Glomerular endothelial cell (primary cell): ENCODE data around the gene RBCK1. TPM values are rescaled to one million over a fixed set of nuclear protein-coding genes. Genes with fewer than 3 reads are reported as not detected.
A peak's percentile ranks its signal among the peaks of the same experiment; 100 is the strongest.

Experiments used
- DNase-seq: peaks from one replicate; pipeline ENCODE4 v3.0.0-alpha.2; 2011; ENCODE audit warnings: low read depth, low spot score; ENCODE audit errors: extremely low read depth
- total RNA-seq: library from RNA; depleted of rRNA; stranded (reverse); fragments of >200 nt; gene quantifications from 2 replicates; pipeline ENCODE4 v1.2.3, GENCODE V29; 2015

Gene RBCK1
- total RNA-seq, 1 donor from 2014 or later: 144 TPM

DNA sequence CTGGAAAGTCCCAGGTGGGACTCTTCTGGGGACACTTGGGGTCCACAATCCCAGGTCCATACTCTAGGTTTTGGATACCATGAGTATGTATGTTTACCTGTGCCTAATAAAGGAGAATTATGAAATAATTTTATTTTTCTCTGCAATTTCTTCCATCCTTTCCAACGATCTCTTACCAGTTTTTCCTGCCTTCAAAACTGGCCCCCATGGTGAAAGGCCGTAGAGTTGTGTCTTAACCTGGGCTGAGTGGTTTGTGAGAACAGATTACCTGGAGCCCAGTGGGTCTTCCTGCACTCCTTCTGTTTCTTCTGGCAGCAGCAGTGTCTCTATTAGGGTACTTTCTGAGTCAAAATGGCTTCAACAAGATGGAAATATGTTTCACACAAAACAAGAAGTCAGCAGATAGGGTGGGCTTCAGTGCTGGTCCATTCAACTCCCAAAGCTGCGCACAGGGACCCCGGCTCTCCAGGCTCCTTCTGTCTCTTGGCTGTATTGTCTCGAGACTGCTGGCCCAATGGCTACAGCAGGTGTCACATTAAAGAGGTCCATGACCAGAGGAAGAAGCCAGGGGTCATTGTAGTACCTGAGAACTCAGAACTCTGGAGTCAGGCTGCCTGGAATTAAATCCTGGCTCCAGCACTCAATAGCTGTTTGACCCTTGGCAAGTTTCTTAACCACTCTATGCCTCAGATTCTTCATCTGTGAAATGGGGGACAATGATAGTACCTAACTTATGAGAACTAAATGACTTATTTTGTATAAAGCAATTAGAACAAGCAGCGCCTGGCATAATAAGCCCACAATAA is 10.5 kb upstream of the RBCK1 start:
- DNase-seq: no peak

DNA sequence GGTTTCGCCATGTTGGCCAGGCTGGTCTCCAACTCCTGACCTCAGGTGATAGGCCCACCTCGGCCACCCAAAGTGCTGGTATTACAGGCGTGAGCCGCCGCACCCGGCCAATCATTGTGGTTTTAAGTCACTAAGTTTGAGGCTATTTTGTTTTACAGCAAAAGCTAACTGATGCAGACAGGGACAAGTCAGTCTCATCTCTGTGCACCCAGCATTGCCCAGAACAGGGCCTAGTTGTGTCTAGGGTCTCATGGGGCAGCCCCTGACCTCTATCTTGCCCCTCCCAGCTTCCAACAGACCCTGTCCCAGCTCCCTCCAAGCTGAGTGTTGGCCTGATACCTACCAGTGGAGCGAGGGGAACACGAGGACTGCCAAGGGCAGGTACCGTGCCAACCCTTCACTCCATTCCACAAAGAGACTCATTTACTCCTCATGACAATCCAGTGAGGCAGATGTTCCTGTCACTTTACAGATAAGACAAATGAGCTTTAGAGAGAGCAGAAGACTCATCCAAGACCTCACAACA is 8.9 kb upstream of the RBCK1 start:
- DNase-seq: no peak

DNA sequence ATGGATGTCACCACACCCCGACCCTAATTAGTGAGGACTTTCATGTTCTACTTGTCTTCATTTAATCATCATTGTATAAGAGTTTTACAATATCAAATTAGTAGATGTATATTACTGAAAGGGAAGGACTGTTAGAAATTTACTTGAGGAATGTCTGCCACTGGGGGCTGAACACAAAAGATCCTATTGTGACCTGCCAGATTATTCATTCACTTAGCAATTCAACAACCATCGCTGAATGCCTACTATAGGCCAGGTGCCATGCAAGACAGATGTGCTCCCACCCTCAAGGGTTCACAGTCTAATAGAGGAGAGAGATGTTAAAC is 8.0 kb upstream of the RBCK1 start:
- no peak for DNase-seq

DNA sequence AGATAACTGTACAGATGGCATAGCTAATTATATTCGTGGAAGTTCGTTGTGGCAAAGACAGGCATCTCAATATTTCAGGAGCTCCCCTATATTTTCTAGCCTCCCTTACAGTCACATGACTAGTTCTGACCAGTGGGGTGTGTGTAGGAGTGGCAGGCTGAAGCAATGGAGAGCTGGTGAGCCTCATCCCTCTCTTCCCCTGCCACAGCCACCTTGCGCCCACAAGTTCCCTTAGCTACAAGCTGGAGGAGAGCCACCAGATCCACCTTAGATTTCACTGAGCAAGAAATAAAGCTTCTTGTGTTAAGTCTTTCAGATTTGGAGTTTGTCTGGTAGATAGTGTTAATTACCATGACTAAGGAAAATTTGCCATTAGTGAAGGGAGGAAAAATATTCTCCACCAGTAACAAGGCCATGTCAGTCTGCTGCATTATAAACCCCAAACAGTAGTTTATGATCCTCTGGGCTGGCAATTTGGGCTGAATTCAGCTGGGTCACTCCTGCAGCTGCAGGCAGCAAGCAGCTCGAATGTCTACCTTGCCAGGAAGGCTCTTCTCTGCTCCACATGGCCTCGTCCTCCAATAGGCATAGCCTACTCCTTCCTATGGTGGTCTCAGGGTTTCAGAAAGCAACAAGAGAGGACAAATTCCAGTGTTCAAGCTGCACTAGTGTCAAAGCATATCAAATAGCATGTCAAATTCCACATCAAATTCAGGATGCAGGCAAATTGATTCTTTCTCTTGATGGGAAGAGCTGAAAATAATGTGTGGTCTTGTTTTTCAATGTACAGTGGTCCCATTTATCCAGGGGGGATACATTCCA is 7.4 kb upstream of the RBCK1 start:
- DNase-seq: no peak

DNA sequence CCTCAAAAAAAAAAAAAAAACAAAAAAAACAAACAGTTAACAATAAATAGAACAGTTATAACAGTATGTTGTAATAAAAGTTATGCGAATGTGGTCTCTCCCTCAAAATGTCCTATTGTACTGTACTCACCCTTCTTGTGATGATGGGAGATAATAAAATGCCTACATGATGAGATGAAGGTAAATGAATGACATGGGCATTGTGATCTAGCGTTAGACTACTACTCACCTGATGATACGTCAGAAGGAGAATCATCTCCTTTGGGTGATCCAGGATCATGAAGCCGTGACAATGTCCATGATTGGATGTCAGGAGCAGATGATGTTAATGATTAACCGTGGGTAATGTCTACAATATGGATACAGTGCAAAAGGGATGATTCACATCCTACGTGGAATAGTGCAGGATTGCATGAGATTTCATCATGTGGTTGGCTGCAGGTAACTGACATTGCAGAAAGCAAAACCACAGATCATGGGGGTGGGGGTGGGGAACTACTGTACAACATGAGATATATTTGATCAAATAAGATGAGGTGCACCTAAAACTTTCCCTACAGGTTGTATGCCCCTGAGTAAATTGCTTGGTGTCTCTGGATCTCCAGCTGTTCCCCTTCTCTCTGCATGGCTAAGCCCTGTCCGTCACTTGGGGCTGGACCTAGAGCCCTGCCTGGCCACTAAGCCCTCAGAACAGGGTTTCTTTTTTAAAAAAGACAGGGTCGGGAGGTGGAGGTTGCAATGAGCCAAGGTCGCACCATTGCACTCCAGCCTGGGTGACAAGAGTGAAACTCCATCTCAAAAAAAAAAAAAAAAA is 6.2 kb upstream of the RBCK1 start:
- DNase-seq: no peak

DNA sequence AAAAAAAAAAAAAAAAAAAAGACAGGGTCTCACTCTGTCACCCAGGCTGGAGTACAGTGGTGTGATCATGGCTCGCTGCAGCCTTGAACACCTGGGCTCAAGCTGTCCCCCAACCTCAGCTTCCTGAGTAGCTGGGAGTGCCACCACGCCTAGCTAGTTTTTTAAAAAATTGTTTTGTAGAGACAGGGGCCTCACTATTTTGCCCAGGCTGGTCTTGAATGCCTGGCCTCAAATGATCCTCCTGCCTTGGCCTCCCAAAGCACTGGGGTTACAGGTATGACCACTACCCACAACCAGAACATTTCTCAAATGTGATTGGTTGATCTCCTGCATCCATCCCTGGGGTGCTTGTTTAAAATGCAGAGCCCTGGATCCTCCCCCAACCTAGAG is 5.6 kb upstream of the RBCK1 start:
- no peak for DNase-seq

DNA sequence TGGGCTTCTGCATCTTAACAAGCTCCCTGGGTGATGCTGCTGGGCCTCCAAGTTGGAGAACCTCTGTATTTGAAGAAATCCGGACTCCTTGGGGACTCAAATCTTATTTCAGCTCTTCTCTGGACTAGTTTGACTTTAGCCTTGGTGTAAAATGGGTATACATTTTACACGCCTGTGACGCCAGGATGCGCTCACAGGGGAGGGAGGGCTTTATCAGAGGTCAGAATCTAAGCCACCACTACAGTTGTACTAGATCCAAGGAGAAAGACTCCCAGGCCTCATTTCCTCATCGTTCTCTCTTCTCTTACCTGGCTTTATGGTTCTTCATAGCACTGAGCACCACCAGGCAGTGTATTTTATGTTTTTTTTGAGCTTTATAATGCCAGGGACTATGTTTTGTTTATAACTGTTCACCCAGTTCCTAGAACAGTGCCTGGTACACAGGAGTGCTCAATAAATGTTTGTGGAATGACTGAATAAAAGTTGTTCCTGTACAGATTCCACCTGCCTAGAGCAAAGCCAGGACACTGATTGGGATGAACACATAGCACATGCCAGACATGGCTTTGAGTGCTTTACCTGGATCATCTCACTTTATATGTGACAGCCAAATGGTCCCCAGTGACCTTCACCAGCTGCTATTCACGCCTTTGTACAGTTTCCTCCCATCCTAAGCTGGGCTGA is 5.1 kb upstream of the RBCK1 start:
- DNase-seq: no peak

DNA sequence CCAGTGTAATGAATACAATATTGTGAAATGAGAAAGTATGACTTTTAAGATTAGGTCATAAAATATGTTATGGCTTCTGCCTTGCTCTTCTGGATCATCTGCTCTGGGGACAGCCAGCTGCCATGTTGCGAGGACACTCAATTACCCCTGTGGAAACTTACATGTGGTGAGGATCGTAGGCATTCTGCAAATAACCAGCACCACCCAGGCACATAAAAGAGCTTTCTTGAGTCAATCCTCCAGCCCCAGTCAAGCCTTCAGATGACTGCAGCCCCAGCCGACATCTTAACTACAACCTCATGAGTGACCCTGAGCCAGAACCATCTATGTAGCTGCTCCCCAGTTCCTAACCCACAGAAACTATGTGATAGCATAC is 4.5 kb upstream of the RBCK1 start:
- no peak for DNase-seq

DNA sequence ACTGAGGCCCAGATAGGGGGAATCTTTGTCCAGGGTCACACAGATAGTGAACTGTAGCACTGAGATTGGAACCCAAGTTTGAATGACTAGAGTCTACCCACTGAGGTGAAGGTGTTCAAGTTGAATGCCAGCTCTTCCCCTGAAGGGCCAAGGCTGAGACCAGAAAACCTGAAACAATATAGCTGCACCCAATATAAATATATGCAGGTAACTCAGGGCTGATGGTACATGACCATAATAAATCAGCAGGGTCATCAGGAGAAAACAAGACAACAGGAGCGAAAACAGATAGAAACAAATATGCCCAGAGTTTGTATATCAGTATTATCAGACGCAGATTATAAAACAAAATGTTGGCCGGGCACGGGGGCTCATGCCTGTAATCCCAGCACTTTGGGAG is 4.0 kb upstream of the RBCK1 start:
- DNase-seq: no peak

DNA sequence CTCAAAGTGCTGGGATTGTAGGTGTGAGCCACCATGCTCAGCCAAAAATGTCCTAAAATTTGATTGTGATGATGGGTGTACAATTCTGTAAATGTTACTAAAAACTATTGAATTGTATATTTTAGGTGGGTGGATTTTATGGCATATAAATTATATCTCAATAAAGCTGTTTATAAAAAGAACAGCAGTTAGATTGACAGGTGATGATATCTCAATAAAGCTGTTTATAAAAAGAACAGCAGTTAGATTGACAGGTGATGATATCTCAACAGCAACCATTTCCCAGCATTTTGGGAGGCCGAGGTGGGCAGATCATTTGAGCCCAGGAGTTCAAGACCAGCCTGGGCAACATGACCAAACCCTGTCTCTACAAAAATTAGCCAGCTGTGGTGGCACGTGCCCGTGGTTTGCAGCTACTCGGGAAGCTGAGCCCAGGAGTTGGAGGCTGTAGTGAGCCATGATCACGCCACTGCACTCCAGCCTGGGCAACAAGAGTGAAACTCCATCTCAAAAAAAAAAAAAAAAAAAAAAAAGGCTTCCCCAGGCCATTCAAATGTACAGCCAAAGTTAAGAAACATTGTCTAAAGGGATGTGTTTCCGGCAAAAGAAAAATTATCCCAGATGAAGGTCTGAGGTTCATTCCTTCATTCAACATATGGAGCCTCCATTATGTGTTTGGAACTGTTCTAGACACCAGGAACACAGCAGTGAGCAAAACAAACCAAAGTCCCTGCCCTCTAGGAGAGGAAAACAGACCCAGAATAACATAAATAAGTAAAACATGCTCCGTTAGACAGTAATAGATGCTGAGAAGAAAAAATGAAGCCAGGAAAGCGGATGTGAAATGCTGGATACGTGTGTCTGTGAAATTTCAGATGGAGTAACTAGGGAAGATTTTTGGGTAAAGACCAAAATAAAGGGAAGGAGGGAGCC is 1.6 kb upstream of the RBCK1 start:
- no peak for DNase-seq

DNA sequence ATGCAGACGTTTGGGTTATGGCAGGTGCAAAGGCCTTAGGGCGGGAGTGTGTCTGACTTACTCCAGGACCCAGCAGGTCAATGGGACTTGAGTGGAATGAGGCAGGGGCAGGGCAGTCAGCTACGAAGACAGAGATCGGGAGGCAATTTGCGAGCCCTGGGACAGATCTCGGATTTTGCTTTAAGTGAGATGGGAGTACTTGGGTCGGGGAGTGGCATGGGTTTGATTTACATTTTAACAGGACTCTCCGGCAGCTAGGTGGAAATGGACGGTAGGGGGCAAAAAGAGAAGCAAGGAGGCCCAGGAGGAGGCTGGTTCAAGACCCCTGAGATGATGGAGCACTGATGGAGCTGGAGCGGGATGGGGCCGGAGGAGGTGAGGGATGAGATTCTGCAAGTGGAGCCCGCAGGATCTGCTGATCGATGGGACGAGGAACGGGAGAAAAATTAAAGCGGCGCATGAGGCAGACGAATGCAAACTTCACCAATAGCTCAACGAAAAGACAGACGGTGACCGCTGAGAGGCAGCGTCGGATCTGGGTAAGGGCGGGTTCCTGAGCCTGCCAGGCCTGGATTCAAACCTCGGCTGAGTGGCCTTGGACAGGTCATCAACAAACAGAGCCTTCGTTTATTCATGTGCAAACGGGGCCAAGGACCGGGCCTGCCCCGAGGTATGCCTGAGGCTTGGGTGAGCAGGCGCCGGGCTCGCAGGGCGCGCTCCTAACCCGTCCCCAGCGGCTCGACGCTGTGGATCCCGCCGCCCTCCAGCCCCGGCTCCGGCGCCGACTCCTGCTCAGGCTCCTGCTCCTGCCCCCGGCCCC is 756 bp upstream of the RBCK1 start:
- peak; percentile 12 for DNase-seq

DNA sequence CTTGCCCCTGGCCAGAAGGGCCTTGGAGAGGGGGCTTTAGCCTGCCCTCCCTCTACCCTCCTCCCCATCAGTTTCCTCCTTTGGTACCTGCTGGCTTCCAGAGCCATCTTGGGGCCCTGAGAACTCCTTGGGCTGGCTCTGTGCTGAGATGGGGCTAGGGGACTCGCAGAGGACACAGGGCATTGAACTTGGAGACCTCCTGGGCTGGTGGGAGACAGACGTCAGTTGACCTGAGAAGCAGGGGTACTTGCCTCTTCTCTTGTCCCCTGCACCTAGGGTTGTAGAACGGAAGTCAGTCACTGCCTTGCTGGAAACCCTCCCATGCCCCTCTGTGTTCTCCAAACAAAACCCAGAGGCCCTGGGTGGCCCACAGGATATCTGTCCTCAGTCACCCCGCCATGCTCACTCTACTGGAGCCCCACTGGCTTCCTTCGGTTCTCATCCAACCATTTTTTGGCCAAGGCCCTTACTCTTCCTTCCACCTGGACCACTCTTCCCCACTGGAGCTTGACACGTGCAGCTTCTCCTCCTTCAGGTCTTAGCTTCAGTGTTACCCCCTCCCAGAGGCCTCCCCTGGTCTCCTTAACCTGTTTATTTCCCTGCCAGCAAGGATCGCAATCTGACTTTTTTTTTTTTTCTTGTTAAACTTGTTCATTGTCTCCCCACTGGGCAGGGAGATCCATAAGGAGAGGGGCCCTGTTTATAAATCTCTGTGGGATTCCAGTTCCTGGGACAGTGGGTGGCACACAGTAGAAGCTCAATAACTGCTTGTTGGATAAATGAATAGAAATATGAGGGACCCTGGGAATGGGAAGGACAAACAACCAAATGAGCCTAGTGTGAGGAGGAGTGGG is 971 bp downstream of the RBCK1 start:
- DNase-seq: no peak

DNA sequence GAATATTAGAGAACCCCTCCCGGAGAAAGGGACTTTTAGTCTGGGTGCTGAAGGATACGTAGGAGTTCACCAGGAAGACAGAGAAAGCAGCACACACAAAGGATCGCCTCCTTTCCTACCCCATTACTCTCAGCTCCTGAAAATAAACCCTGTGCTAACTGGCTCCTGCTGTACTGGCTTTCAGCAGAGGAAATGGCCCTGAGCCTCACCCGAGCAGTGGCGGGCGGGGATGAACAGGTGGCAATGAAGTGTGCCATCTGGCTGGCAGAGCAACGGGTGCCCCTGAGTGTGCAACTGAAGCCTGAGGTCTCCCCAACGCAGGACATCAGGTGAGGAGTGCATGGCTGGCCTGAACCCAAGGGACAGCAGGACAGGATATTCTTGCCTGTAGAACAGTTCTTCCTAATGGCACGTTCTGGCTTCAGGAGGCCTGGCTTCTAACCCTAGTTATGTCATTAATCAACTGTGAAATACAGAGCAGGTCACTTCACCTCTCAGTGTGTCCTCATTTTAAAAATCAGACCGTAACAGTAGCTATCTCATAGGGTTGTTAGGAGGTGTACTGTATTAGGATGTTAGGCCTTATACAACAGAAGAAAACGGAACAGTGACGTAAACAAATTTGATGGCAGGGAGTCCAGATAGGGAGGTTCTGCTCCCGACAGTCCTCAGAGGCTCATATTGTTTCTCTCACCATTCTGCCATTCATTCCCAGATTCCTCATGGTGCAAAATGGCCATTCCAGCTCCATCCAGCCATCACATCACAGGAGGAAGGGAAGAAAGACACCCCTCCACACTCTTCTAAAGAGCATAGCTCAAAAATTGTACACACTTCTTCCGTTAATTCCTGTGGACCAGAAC is 1.8 kb downstream of the RBCK1 start:
- DNase-seq: no peak

DNA sequence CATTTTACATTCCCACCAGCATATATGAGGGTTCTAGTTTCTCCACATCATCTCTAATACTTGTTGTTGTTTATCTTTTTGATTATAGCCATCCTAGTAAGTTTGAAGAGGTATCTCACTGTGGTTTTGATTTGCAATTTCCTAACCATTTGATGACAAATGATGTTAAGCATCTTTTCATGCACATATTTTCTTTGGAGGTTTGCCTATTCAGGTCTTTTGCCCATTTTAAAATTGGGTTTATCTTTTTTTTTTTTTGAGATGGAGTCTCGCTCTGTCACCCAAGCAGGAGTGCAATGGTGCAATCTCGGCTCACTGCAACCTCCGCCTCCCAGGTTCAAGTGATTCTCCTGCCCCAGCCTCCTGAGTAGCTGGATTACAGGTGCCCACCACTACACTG is 4.0 kb downstream of the RBCK1 start:
- DNase-seq: no peak

DNA sequence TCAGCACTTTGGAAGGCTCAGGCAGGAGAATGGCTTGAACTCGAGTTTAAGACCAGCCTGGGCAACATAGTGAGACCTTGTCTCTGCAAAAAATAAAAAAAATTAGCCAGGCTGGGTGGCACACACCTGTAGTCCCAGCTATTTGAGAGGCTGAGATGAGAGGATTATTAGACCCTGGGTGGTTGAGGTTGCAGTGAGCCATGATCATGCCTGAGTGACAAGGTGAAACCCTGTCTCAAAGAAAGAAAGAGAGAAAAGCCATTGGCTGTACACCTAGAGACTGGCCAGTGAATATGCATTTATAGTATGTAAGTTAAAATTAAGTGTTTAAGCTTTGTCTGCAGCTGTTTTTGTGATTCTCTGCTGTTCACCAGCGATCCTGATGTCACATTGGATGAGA is 6.1 kb downstream of the RBCK1 start:
- no peak for DNase-seq

DNA sequence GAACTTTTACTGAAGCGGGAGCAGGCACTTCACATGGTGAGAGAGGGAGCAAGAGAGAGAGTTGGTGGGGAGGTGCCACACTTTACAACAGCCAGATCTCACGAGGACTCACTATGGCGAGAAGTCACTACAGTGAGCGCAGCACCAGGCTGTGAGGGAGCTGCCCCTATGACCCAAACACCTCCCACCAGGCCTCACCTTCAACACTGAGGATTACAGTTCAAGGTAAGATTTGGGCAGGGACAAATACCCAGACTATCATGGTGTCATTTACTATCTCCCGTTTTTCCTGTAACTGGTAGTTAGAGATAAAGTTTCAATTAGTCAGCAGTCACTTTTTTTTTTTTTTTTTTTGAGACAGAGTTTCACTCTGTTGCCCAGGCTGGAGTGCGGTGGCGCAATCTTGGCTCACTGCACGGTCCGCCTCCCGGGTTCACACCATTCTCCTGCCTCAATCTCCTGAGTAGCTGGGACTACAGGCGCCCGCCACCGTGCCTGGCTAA is 7.8 kb downstream of the RBCK1 start:
- DNase-seq: no peak
